IPS-18c (cell line): ENCODE results near the gene CALY.

Experiments used
- H3K4me3 ChIP-seq: 2 replicates; pipeline ENCODE4 v1.7.0; 2013; ENCODE audit warnings: low read depth, mild to moderate bottlenecking, low read length, moderate library complexity; ENCODE audit not compliant: insufficient read depth
- H3K9me3 ChIP-seq: one replicate; pipeline ENCODE4 v1.6.1; 2013; ENCODE audit warnings: mild to moderate bottlenecking, low read length, moderate library complexity; ENCODE audit not compliant: control insufficient read depth, insufficient read depth

The CALY gene

DNA sequence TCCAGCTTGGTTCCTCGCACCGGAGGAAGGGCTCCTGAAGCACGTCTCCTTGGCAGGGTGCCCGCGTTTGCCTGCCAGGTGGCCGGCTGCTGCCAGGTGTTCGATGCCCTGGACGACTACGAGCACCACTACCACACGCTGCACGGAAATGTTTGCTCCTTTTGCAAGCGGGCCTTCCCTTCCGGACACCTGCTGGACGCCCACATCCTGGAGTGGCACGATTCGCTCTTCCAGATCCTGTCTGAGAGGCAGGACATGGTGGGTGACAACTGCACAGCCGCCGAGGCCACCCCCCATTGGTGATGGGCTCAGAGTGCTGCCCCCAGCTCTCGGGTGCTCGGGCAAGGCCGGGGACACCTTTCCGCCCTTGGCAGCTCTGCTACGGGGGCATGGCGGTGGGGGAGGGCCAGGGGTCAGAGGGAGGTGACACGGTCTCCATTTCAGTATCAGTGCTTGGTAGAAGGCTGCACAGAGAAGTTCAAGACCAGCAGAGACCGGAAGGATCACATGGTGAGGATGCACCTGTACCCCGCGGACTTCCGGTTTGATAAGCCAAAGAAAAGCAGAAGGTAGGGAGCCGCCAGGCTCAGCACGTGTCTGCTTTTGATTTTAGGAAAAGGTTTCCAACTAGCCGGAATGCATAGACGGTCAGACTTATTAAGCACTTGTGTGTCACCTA is 26.8 kb downstream of the CALY start:
- peaks cover 2% of the 10 kb centered on the region for H3K9me3 ChIP-seq
- no peak overlapping the region for H3K4me3 ChIP-seq

DNA sequence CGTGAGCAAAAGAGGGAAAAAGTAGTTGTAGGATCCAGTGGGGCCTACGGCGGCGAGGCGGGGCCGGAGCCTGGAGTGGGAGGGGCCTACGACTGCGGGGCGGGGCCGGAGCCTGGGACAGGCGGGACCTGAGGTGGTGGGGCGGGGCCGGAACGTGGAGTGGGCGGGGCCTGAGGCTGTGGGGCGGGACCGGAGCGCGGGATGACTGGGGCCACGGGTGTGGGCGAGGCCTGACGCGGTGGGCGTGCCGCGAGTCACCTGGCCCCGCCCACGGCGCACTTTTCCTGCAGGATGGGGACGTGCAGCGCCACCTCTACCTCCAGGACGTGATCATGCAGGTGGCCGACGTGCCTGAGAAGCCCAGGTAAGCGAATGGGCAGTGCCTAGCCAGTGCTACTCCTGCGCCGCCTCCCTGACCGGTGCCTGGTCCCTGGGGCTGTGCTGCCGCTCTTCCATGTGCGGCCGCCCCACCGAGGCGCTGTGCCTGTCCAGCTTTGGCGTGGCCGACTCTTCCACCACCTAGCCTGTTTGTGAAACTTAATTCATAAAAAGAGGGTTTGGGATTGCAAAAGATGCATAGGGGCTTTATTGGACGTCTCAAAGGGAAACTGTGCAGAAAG is 27.5 kb downstream of the CALY start:
- Histone ChIP-seq H3K4me3 (peak overlapping the region; percentile 96), H3K9me3 (peaks cover 2% of the 10 kb centered on the region)

DNA sequence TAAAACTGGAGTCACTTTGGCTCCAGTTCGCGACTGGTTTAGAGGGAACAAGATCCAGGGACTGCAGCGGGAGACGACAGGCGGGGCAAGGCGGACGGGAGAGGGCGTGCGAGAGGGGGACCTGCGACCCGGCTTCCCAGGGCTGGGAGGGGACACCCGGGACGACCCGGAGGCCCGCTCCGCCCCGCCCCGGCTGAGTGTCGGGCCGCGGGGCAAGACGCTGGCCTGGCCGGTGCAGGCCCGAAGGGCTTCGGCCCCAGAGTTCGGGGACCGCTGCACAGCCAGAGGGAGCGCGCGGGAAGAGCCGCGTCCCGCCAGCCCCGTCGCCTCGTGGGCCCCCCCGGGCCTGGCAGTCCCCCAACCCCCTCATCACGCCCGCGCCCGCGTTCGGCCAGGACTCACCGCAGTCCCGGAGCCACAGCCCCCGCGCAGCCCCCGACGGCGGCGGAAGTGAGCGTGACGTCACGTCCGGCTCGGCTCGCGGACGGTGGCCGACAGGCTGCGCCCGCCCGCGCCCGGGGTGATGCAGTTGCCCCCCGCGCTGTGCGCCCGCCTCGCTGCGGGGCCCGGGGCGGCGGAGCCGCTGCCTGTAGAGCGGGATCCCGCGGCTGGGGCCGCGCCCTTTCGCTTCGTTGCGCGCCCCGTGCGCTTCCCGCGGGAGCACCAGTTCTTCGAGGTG is 28.1 kb downstream of the CALY start, which contains the start of the genes TUBGCP2 and ZNF511:
TSS of gene TUBGCP2 (minus strand) at position 452 of the 679 bp plus-strand sequence. CDS start 5,931 bp downstream, outside the sequence.
TSS of gene ZNF511 (plus strand) at position 494 of the 679 bp plus-strand sequence. CDS start at position 524, 30 bp downstream.
- Histone ChIP-seq H3K4me3 (peak within 1 kb of the TSS; percentile 96), H3K9me3 (peaks cover 2% of the 10 kb centered on the region)

DNA sequence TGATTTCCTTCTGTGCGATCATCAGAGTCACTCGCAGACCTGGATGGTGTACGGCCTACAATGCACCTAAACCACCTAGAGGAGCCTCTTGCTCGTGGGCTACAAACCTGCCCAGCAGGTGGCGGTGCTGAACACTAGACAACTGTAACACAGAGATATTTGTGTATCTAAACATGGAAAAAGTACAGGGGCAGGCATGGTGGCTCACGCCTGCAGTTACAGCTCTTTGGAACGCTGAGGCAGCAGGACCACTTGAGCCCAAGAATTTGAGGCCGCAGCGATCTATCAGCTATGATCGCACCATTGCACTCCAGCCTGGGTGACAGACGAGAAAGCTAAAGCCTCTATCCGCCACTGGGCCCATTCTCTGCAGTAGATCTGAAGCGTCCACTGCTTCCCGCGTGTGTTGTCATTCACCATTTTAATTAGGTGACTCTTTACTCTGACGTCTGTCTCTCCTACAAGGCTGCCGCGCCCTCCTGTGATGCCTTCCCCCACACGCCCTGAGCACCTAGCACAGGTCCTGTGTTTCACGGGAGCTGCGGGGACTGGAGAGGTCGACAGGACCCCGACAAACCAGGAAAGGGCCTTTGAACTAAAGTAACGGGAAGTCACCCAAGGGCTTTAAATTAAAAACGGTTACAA is 28.8 kb downstream of the CALY start:
- peak overlapping the region; percentile 96 for H3K4me3 ChIP-seq
- peaks cover 2% of the 10 kb centered on the region for H3K9me3 ChIP-seq

DNA sequence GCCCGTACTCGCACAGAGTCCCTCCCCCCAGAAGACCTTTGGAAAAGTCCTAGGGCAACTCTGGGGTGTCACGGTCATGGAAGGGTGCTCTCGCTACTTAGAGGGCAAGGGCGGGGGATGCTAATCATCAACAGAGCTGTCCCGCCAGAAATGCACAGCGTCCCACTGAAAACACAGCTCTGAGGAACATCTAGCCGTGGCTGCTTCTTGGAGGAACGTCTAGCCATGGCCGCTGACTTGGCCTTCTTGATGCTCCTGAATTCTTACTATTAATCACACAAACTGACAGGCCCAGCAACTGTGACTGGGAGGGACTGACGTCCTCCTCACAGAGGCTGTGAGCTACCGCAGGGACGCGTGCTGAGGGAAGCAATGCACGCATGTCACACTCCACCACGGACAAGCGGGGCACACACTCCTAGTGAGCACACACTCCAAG is 29.7 kb downstream of the CALY start:
- Histone ChIP-seq H3K9me3 (peaks cover 2% of the 10 kb centered on the region), H3K4me3 (no peak overlapping the region)

DNA sequence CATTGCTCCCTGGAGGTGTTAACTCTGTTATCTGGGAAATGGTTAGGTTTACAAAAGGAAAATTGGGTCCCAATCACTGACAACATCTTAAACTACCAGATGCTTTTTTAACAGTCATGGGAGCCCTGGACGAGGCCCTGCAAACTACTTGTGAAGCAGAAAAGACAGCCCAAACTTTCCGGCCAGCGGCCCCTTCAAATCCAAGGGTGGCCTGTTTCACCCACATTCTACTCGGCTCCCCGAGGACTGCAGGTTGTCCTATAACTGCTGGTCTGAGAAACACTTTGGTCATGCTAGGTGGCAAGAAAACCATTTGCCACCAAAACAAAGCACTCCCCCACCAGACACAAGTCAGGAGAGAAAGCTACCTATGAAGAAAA is 30.6 kb downstream of the CALY start:
- Histone ChIP-seq H3K4me3 (no peak overlapping the region), H3K9me3 (peaks cover 2% of the 10 kb centered on the region)

DNA sequence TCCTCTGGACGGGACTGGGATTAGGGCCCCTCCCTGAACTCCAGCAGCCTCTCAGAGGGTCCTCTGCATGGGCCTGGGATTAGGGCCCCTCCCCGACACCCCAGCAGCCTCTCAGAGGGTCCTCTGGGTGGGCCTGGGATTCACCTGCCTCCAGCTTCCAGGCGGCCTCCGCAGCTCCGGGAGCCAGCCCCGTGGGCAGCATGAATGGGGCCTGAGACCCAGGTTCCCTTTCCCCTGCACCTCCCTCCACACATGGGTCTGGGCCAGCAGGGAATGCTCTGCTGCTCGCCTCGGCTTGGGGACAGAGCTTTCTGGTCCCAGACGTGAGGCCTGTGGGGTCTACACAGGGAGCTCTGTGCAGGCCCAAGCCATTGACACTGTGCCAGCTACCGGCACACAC is 33.5 kb downstream of the CALY start:
- no peak overlapping the region for H3K4me3 ChIP-seq
- H3K9me3 ChIP-seq = no peaks in the 10 kb centered on the region

DNA sequence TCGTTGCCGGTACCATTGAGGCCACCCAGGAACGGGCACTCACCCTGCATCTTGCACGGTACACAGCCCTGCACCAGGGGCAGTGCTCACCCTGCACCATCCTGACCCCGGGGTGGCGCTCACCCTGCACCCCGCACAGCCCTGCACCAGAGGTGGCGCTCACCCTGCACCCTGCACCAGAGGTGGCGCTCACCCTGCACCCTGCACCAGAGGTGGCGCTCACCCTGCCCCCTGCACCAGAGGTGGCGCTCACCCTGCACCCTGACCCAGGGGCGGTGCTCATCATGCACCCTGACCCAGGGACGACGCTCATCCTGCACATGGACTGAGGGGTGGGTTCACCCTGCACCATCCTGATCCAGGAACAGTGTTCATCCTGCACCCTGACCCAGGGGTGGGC is 34.5 kb downstream of the CALY start:
- Histone ChIP-seq H3K4me3 (no peak overlapping the region), H3K9me3 (no peaks in the 10 kb centered on the region)

DNA sequence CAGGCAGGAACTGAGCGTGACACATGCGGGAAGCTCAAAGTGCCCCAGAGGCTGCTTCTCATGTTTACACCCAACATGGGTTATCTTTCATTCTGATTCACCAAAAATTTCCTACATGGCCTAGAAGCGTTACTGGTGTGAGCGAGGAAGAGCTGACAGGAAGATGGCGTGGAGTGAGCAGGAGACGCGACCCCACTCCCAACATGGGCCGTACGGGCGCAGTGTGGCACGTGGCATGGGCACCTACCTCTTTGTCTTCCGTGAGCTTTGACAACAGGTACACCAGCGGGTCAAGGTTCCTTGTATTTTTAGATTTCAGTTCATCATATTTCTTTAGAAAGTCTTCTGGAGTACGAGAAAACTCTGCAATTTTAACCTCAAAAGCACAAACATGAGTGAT is 37.0 kb downstream of the CALY start:
- Histone ChIP-seq H3K9me3 (no peaks in the 10 kb centered on the region), H3K4me3 (no peak overlapping the region)

DNA sequence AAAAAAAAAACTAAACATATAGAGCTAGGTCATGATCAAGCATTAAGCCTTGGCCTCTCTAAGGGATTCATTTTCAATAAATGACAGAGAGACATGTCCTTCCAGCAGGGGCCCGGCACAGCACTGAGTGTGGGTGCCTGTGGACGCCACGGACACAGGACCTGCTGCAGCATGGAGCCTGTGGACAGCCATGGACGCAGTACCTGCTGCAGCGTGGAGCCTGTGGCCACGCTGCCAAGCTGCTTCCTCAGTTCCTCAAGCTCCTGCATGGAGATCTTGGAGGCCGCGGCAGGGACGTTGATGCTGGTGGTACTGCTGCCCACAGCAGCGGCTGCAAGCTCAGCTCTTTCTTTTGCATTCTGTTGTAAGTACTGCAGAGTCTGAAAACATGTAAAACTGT is 37.5 kb downstream of the CALY start:
- Histone ChIP-seq H3K9me3 (no peaks in the 10 kb centered on the region), H3K4me3 (no peak overlapping the region)

DNA sequence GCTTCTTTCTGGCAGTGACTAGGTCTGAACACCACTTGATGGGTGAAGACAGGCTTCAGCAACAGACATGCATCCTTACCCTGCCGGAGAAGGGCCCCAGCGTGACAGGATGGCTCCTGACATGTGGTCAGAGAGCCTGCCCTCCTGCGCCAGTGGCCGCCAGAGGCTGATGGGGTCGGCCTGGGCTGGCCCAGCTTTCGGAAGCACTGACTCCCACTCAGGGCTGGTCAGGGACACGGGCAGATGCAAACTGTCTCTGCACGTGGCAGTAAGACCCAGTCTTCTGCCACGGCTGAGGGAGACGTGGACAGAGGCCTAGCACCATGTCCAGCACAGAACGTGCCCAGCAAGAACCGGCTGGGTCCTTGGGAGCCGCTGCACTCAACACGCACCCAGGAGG is 38.2 kb downstream of the CALY start:
- H3K9me3 ChIP-seq = no peaks in the 10 kb centered on the region

DNA sequence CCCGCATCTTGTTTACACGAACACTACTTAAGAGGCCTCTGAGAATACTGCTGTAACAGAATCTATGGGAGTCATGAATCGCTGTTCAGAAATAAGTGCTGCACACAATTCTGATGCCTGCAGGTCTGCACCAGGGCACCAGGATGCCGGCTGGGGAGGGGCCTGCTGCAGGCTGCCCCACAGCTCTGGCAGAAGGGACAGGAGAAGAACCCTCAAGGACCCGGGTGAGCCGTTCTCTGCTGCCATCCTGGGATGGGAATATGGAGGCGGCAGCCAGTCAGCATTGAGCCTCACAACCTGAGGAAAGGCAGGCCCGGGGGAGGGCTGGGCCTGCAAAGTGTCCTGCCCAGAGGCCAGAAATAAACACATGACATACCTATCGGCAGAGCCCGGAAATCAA is 39.2 kb downstream of the CALY start:
- Histone ChIP-seq H3K4me3 (no peak overlapping the region), H3K9me3 (no peaks in the 10 kb centered on the region)

More for the DNA sequence above, 38.2 kb downstream of the CALY start:
- H3K4me3 ChIP-seq = no peak overlapping the region

DNA sequence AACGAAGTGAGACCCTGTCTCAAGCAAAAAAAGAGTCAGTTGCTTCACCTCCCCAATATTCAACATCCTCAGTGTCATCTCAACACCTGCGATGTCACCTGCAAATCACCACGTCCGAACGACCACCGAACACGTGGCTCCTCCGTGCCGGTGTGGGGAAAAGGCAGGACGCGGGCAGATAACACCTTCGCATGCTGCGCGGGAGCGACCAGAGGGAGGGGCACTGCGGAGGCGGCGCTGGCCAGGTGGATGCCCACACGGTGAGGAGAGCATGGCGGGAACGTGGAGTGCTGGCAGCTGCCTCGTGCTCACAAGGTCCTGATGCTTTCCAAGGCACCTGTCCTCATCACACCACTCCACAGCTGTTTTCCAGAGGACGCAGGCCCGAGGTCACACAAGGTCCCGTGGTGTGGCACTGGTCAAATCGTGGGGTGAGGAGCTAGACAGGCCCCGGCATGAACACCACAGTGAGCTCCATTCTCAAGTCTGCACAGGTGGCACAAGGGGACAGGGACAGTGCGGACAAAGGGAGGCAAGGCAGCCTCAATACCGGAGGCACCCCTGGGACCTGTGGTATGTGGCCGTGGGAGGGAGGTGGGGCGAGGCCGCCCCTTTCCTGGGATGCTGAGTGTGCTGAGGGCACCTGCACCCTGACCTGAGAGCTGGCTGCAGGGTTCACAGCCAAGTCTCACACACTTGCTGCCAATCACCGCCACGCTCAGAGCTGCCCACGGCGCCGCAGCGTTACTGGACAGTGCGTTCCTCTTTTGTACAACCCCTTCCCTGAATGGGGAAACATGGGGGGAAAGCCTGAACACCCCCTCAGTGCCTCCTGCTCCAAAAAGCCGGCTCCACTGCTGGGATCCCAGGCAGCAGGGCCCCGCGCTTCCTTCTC is 41.0 kb downstream of the CALY start:
- H3K9me3 ChIP-seq = no peaks in the 10 kb centered on the region
- H3K4me3 ChIP-seq = no peak overlapping the region; the same call in 1 of the 2 replicates

DNA sequence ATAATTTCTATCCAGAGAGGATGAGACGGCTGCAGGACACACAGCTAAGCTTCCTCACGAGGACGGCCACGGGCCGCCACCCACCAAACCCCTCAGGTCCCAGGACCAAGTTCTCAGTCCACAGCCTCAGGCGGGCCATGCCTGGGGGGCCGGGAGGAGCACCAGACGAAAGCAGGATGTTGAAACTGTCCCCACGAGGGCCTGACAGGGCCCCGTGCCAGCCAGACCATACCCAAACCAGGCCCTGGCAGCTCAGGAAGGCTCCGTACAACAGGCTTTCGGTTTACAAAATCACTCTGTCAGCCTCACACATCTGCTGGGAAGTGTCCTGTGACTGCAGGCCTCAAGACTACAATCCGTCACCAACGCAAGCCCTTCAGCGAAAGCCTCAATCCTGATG is 42.5 kb downstream of the CALY start:
- no peaks in the 10 kb centered on the region for H3K9me3 ChIP-seq

DNA sequence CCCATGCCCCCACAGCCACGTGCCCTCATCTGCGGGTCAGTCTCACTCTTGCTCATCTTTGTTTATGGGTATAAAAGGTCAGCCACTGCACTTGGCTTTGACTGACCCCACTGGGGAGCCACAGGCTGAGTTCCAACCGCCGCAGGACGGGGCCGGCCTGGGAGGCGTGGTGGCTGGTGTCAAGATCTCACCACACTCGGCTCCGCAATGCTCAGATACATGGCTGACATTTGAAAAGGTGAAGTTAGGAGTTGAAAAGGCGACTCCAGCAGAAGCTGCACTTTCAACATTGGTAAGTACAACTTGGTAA is 42.9 kb downstream of the CALY start:
- Histone ChIP-seq H3K4me3 (no peak overlapping the region), H3K9me3 (no peaks in the 10 kb centered on the region)

More for the DNA sequence above, 42.5 kb downstream of the CALY start:
- no peak overlapping the region for H3K4me3 ChIP-seq

DNA sequence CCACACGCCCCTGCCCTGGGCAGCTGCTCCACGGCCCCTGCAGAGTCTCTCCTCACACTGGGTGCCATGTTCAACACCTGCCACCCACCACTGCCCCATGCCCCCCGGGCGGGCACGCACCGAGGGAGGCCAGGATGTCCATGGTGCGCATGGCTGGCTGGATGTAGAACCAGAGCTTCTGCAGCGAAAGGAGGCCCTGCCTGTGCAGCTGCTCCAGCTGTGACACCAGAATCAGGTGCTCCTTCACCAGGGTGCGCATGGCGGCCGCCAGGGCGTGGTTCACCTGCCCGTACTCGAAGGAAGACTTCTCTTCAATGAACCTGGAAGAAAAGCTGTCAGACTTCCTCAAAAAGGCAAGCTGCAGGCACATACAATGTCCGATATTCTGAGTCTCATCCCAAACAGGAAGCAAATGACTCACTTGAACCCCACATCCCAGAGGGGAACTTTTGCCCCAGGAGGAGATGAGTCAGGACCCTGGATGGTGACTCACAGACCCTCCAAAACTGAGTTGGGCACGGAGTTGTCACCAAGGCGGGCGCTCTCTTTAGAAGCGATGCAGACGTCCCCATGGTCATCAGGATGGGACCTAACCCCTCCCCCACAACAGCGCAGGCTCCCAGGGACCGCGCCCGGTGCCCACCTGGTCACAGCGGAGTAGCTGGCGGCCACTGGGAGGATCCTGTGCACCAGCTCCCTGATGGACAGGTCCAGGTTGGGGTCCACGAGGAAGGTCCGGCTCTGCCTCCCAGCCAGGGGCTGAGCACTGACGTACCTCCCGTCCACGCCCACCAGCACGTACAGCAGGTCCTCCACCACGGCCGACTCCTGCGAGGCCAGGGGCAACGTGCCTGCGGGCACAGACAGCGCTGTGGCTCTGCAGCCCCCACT is 43.5 kb downstream of the CALY start:
- no peak overlapping the region for H3K4me3 ChIP-seq
- H3K9me3 ChIP-seq = no peaks in the 10 kb centered on the region
